Activated naive CD4-positive, alpha-beta T cell treated with anti-CD3 and anti-CD28 coated beads, Interleukin-2, amount 10 ng/mL, durations not matched to agents 7 days and 5 days (primary cell): Measurements from ENCODE around the gene CALML6.
"Not testable (repeated sequence)": the region's sequence is repeated elsewhere in the genome, so short reads cannot be mapped to it uniquely, and the experiment has no call there.

ENCODE experiments used
- CTCF ChIA-PET: fragments of 350-600 bp; sonication (Branson Sonifier 250); formaldehyde crosslinking; loops from one replicate; lab custom pipeline; 2021; ENCODE audit warnings: antibody characterized with exemption; lab: Charles Lee
- DNase-seq: peaks from one replicate; pipeline ENCODE4 v3.0.0-alpha.2; 2020
- H3K27ac Mint-ChIP-seq: one replicate; pipeline ENCODE4 v1.8.0; 2021; ENCODE audit warnings: mild to moderate bottlenecking, moderate library complexity, mixed read lengths
- H3K27me3 Mint-ChIP-seq: one replicate; pipeline ENCODE4 v1.8.0; 2021; ENCODE audit warnings: mild to moderate bottlenecking, mixed read lengths
- H3K36me3 Mint-ChIP-seq: one replicate; pipeline ENCODE4 v1.8.0; 2021; ENCODE audit warnings: mixed read lengths
- H3K4me1 Mint-ChIP-seq: one replicate; pipeline ENCODE4 v1.8.0; 2021; ENCODE audit warnings: mixed read lengths
- H3K4me3 Mint-ChIP-seq: one replicate; pipeline ENCODE4 v1.8.0; 2021; ENCODE audit warnings: mild to moderate bottlenecking, moderate library complexity, mixed read lengths
- H3K9me3 Mint-ChIP-seq: one replicate; pipeline ENCODE4 v1.8.0; 2021; ENCODE audit warnings: mixed read lengths

Gene CALML6

GRCh38 chr1:1929639-1930545, 14.8 kb downstream of the CALML6 start:
- DNase-seq: no peak
- Mint-ChIP-seq H3K9me3 (peaks cover 16% of the 10 kb centered on the region), H3K27me3 (no peaks in the 10 kb centered on the region), H3K36me3 (peaks cover 5% of the 10 kb centered on the region), H3K27ac (no peak overlapping the region), H3K4me3 (no peak overlapping the region), H3K4me1 (no peaks in the 10 kb centered on the region)
- CTCF ChIA-PET: interaction anchor here (1.0 kb wide), 1 partner anchor 117 kb away, joined by 3 read pairs; no protein-coding TSS in a partner anchor

- H3K4me3 Mint-ChIP-seq, H3K36me3 Mint-ChIP-seq, H3K27me3 Mint-ChIP-seq, H3K27ac Mint-ChIP-seq, CTCF ChIA-PET, DNase-seq, H3K4me1 Mint-ChIP-seq: not testable (repeated sequence)
- peaks cover 23% of the 10 kb centered on the region for H3K9me3 Mint-ChIP-seq
Observed at GRCh38 chr1:1934848-1935247, 19.8 kb downstream of the CALML6 start.

GRCh38 chr1:1937061-1937460, 22.0 kb downstream of the CALML6 start:
- Mint-ChIP-seq H3K4me1 (no peaks in the 10 kb centered on the region), H3K27me3 (no peaks in the 10 kb centered on the region), H3K36me3 (peaks cover 5% of the 10 kb centered on the region), H3K27ac (no peak overlapping the region), H3K4me3 (no peak overlapping the region), H3K9me3 (peaks cover 23% of the 10 kb centered on the region)
- no peak for DNase-seq
- CTCF ChIA-PET: no interaction called here

- no peaks in the 10 kb centered on the region for H3K4me1 Mint-ChIP-seq
- H3K36me3 Mint-ChIP-seq: peaks cover 5% of the 10 kb centered on the region
- no peaks in the 10 kb centered on the region for H3K27me3 Mint-ChIP-seq
- CTCF ChIA-PET: no interaction called here
- peaks cover 23% of the 10 kb centered on the region for H3K9me3 Mint-ChIP-seq
- H3K4me3 Mint-ChIP-seq: no peak overlapping the region
- no peak for DNase-seq
- no peak overlapping the region for H3K27ac Mint-ChIP-seq
Observed at GRCh38 chr1:1937549-1938275, 22.7 kb downstream of the CALML6 start.

- CTCF ChIA-PET: no interaction called here
- H3K9me3 Mint-ChIP-seq: peaks cover 23% of the 10 kb centered on the region
- peaks cover 5% of the 10 kb centered on the region for H3K36me3 Mint-ChIP-seq
- no peak for DNase-seq
- H3K4me3 Mint-ChIP-seq: no peak overlapping the region
- no peaks in the 10 kb centered on the region for H3K4me1 Mint-ChIP-seq
- H3K27me3 Mint-ChIP-seq: no peaks in the 10 kb centered on the region
- H3K27ac Mint-ChIP-seq: no peak overlapping the region
Observed at GRCh38 chr1:1938276-1938573, 23.2 kb downstream of the CALML6 start.

- peaks cover 5% of the 10 kb centered on the region for H3K36me3 Mint-ChIP-seq
- CTCF ChIA-PET: no interaction called here
- peaks cover 1% of the 10 kb centered on the region for H3K27me3 Mint-ChIP-seq
- no peaks in the 10 kb centered on the region for H3K4me1 Mint-ChIP-seq
- H3K9me3 Mint-ChIP-seq: peaks cover 19% of the 10 kb centered on the region
- H3K4me3 Mint-ChIP-seq: no peak overlapping the region
- DNase-seq: no peak
- H3K27ac Mint-ChIP-seq: no peak overlapping the region
Observed at GRCh38 chr1:1938613-1939295, 23.7 kb downstream of the CALML6 start.

- no peak for DNase-seq
- H3K36me3 Mint-ChIP-seq: peaks cover under 1% of the 10 kb centered on the region
- H3K4me3 Mint-ChIP-seq: no peak overlapping the region
- H3K4me1 Mint-ChIP-seq: no peaks in the 10 kb centered on the region
- peaks cover 12% of the 10 kb centered on the region for H3K9me3 Mint-ChIP-seq
- CTCF ChIA-PET: no interaction called here
- H3K27me3 Mint-ChIP-seq: peaks cover 4% of the 10 kb centered on the region
- no peak overlapping the region for H3K27ac Mint-ChIP-seq
Observed at GRCh38 chr1:1939296-1940122, 24.4 kb downstream of the CALML6 start.

GRCh38 chr1:1940123-1940425, 25.0 kb downstream of the CALML6 start:
- no peaks in the 10 kb centered on the region for H3K36me3 Mint-ChIP-seq
- peaks cover 4% of the 10 kb centered on the region for H3K27me3 Mint-ChIP-seq
- CTCF ChIA-PET: interaction anchor here (1.2 kb wide), 1 partner anchor 105 kb away, joined by 3 read pairs; no protein-coding TSS in a partner anchor
- H3K4me3 Mint-ChIP-seq: no peak overlapping the region
- H3K9me3 Mint-ChIP-seq: peaks cover 6% of the 10 kb centered on the region
- DNase-seq: no peak
- no peaks in the 10 kb centered on the region for H3K4me1 Mint-ChIP-seq
- H3K27ac Mint-ChIP-seq: no peak overlapping the region

- Mint-ChIP-seq H3K36me3 (no peaks in the 10 kb centered on the region), H3K4me3 (no peak overlapping the region), H3K4me1 (no peaks in the 10 kb centered on the region), H3K27me3 (peaks cover 4% of the 10 kb centered on the region), H3K27ac (no peak overlapping the region), H3K9me3 (no peaks in the 10 kb centered on the region)
- CTCF ChIA-PET: interaction anchor here (0.9 to 1.2 kb wide), 2 partner anchors 104 to 105 kb away, joined by 3 read pairs; no protein-coding TSS in a partner anchor
- no peak for DNase-seq
Observed at GRCh38 chr1:1941211-1941841, 26.3 kb downstream of the CALML6 start.

GRCh38 chr1:1941868-1942752, 27.1 kb downstream of the CALML6 start:
- Mint-ChIP-seq H3K36me3 (no peaks in the 10 kb centered on the region), H3K4me3 (no peak overlapping the region), H3K27me3 (peaks cover 4% of the 10 kb centered on the region), H3K4me1 (no peaks in the 10 kb centered on the region), H3K27ac (no peak overlapping the region), H3K9me3 (no peaks in the 10 kb centered on the region)
- no peak for DNase-seq
- CTCF ChIA-PET: interaction anchor here (0.9 kb wide), 1 partner anchor 105 kb away, joined by 3 read pairs; no protein-coding TSS in a partner anchor

GRCh38 chr1:1942753-1943656, 27.9 kb downstream of the CALML6 start:
- H3K4me3 Mint-ChIP-seq: no peak overlapping the region
- H3K9me3 Mint-ChIP-seq: no peaks in the 10 kb centered on the region
- no peak for DNase-seq
- peaks cover 4% of the 10 kb centered on the region for H3K27me3 Mint-ChIP-seq
- no peaks in the 10 kb centered on the region for H3K4me1 Mint-ChIP-seq
- H3K27ac Mint-ChIP-seq: no peak overlapping the region
- CTCF ChIA-PET: interaction anchor here (1.5 to 2.8 kb wide), 2 partner anchors 96 to 102 kb away, joined by 4 to 33 read pairs; no protein-coding TSS in a partner anchor
- no peaks in the 10 kb centered on the region for H3K36me3 Mint-ChIP-seq
